Amniotic stem cell (primary cell): ENCODE data around the gene CNTNAP2.
A peak's percentile ranks its signal among the peaks of the same experiment; 100 is the strongest.

Experiments used
- DNase-seq: peaks from one replicate; lab custom pipeline; 2025; lab: John Stamatoyannopoulos, UW

Gene CNTNAP2

DNA sequence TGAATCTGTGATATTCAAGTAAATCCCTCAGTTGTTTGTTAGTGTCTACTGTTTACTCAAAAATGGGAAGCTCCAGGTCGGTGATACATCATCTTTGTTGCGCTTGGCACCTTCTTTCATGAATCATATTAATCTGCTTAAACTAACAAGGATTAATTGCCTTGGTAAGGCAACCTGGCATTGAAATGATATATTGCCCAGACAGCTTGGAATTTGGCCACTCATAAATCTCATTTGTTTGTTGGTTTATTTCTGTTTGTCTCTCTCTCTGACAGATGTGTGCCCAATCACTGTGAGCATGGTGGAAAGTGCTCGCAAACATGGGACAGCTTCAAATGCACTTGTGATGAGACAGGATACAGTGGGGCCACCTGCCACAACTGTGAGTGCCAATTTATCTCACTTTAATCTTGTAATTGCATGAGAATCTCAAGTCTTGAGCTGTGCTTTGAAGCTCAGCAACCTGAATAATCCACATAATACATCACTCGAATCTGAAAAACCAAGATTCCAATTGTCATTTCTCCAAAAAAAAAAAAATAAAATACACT is 1369.1 kb downstream of the CNTNAP2 start:
- DNase-seq: no peak

DNA sequence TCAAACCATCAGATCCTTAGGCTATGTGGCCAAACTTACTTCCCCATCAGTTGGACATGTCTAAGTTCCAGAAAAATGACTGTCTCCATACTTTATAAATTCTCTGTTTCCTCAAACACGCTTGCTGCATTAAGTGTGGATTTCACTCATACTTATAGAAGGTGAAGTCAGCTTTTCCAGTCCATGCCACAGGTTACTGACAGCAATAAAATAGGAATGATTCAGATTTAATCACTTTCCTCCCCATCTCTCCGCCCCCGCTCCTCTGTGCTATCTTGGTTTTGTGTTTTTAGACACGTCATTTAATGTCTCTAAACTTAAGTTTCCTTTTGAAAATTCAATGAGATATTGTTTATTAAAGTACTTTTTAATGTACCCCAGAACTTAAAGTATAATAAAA is 1376.0 kb downstream of the CNTNAP2 start:
- DNase-seq: peak; percentile 78

DNA sequence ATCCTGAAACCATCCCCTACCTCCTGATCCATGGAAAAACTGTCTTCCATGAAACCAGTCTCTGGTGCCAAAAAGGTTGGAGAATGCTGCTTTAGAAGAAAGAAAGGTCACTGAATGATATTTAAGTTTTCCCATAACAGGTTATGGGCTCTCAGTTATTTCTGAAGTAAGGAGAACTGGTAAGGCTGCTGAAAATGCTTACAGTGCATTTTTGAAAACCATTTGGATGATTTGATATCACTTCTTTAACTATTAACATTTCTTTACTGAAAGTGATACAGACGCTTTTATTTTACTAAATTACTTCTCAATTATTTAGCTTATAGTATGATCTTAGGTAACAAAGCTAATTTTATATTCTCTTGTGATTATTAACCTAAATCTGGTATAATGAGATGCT is 1379.6 kb downstream of the CNTNAP2 start:
- DNase-seq: no peak

DNA sequence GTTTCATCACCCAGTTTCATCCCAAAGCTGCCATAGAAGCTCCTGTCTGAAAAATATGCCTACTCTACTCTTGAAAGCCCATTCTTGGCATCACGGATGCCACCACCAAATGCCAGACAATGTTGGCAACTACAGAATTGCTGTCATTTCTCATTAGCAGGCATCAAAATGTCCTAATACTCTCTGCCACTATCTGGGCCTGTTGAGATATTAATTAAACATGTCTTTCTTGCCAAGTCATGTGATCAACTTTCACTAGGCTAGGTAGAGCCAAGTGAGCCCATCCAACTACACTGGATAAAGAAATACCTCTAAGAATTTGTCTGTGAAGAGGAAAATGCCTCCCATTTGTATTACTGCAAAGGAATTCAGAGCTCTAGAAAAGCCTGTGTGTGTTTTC is 1380.6 kb downstream of the CNTNAP2 start:
- DNase-seq: no peak

DNA sequence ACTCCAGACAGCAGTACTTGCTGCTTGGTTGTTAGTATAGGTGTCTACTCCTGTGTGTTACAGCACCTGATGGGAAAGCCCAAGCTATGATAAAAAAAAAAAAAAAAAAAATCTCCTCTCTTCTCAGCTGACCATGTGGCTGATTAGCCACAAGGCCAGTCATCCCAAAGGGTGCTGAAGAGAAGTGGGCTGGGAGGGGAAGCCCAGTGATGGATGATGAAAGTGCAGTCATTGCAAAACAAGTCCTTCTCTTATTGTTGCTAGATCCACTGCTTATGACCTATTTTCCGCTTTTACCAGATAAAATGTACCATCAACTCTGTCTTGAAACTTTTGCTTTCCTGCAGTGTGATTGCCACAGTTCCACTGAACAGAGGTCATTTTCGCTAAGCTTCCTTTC is 1381.5 kb downstream of the CNTNAP2 start:
- DNase-seq: no peak

DNA sequence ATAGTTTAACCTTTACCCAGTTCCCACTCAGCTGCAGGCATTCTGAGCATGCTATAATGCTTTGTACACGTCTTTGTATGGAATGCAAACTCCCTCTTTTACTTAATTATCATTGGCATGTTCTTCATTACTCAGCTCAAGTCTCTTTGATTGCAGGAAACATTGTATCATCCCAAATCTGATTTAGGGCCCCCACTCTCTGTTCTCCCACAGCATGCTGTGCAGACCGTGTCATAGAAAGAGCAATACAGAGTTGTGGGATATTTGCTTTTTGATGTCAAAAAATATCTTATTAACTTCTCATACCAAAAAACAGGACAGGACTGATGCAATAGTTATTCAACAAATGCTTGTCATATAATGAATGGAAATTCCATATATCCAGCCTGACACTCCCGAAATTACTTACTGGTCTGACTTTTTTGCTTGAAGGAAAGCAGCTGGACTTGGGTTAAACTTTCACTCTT is 1392.5 kb downstream of the CNTNAP2 start:
- peak; percentile 36 for DNase-seq

DNA sequence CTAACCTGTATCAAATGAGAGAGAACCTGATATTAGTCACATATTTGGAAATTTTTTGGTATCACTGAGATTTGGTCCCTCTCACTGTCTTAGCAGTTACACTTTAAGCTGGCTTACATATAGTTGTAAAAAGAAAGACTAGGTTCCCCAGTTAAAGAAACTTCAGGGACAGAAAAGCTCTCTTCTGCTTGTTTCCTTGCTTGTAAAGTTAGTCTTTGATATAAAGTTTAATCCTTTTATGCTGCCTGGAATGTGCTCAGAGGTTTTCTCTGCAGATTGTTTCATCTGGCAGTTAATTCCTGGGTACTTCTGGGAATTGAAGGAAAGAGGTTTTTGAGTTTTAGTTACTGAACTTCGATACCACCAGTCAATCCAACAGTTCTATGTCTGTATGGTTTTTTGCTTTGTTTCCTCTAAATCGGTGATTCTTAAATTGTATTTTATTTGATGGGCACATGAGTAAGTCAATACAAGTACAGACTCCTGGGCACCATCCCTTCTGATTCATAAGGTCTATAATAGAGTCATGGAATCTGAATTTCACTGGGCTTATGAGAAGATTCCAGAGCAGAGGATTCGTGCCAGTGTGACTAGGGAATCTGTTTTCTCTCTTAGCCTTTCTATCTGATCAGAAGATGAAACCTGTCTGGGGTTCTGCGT is 1393.1 kb downstream of the CNTNAP2 start:
- DNase-seq: peak; percentile 58

DNA sequence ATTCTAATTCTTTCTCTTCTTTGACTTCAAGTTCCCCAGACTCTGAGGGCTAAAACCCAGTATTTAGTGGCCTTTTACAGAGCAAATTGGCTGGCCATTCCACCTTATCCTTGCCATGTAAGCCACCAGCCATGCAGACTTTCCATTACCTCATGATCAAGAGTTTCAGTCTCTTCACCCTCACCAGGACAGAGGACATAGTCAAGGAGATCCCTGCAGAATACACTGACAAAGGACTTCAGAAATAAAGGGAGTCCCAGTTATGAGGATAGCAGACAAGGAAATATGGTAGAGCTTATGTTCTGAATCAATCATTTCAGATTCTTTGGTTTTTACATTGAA is 1393.6 kb downstream of the CNTNAP2 start:
- peak; percentile 58 for DNase-seq

DNA sequence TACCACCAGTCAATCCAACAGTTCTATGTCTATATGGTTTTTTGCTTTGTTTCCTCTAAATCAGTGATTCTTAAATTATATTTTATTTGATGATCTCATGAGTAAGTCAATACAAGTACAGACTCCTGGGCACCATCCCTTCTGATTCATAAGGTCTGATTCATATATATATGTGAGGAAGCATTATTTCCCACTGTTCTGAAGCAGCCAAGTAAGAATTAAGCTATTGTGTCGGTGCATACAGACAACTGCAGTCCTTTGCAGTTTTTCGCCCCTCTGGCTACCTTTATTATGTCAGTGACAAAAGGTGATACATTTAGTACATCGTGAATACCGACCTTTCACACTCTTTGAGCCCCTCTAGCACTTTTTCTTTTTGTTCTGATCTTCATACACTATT is 1394.3 kb downstream of the CNTNAP2 start:
- peak; percentile 42 for DNase-seq

DNA sequence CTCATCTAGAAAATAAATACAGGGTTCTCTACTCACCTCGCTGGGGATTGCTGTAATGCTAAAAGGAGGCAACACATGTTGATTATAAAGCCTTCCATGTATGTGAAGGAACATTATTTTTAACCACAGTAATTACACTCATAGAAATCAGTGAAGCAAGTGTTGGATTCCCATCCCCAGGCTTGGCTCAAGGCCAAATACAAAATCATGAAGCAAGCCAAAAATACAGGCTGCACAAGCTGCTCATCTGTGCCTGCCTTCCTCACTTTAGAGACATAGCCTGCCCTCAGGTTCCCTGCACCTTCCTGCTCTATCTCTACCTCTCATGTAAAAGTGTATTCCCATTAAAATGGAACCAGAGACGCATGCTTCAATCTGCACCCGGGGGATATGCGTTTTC is 1396.8 kb downstream of the CNTNAP2 start:
- DNase-seq: no peak

DNA sequence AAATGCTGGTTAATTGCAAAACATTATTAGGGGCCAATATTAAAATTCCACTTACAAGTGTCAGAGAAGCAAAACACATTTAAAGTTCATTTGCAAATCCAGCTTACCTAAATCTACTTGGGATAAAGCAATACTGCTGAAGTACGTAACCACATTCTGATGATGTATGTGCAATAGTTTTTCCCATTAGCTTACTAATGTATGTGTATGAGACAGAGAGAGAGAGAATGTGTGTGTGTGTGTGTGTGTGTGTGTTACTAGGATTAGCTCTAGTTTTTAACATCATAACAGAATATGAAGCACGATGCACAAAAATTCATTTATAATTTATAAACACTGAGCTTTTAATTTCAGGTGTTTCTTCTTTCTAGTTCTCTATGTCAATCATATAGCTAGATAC is 1399.8 kb downstream of the CNTNAP2 start:
- DNase-seq: no peak

DNA sequence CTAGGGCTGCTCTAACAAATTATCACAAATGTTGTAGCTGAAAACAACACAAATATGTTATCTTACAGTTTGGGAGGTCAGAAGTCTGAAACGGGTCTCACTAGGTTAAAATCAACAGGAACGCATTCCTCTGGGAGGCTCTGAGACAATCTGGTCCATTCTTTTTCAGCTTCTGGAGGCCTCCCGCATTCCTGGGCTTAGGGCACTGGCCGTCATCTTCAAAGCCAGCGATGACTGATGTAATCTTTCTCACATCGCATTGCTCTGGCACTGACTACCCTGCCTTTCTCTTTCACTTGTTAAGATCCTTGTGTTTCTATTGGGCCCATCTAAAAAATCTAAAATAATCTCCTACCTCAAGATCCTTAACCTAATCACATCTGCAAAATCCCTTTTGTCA is 1402.5 kb downstream of the CNTNAP2 start:
- no peak for DNase-seq

DNA sequence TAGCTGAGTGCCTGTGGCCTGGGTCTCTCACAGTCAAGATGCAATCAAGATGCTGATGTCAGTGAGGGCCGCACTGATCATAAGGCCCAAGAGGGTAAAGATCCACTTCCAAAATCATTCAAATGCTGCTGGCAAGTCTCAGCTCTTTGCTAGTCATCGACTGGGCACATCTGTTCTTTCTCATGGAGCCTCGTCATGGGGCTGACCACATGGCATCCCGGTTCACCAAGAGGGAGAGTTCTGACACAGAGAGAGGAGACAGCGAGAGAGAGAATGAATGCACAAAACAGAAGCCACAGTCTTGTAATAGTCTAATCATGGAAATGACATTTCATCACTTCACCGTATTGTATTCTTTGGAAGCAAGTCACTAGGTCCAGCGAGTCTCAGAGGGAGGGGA is 1406.5 kb downstream of the CNTNAP2 start:
- DNase-seq: no peak

DNA sequence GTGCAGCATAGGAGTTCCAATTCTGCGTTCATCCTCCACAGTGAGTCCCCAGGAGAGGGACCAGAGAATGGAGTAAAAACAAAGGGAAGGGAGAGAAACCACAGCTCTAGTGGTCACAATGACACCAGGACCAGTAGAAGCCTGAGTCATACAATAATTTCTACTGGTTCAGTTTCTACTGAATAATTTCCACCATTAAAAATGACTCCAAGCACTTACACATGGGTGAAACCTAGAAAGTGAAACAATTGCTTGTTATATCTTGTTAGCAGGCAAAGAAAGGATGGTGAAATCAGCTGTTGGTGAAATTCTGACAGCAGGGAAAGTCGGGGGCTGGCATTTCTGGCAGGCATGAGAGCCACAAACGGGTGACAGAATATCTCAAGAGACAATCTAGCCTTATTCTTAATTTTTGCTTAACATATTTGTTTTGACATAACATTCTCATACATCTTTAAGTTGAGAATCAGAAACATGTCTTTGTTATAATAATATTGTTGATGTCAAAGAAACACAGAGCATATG is 1408.2 kb downstream of the CNTNAP2 start:
- no peak for DNase-seq

DNA sequence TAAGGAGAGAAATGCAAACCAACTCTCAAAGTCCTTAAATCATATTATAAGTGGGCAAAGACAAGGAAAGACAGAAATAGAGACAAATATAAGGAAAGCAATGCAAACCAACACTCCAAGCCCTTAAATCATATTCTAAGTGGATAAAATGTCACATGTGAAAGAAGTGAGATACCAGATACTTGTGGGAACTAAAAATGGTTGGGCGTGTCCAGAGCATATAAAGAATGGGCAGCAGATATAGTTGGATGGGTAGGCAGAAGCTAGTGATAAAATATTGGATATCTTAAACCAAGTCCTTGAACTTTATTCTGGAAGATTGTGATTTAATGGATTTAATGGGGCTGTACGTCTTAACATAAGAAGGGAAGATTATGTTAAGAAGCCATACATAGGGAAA is 1408.7 kb downstream of the CNTNAP2 start:
- DNase-seq: no peak

DNA sequence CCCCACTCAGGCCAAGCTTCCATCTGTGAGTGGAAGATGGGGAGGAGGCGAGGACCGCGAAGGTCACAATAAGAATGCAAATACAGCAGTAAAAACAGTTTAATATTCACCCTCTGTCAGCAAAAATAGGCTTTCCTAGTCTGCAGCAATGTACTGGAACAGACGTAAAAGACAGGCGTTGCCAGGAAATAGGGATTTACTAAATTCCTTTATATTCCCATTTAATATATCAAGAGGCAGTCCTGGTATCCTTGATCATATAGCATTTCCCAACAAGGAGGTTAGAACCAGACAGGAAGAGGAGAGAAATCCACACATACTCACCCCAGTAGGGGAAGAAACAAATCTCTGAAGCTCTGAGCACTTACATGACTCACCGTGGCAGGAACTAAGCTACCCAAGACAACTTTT is 1419.1 kb downstream of the CNTNAP2 start:
- DNase-seq: no peak

DNA sequence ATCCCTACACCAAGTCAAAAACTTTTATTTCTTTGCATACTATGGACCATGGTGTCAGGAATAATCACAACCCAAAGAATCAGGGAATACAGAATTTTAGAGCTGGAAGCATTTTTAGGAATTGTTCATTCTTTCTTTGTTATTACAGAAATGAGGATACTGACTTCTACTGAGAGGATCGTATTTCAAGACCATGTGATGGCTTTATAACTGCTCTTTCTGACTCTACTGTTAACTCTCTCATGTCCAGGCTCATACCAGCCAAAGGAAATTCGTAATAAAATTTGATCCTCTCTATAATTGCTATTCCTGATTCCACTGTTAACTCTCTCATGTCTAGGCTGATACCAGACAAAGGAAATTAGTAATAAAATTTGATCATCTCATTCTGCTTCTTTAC is 1423.1 kb downstream of the CNTNAP2 start:
- no peak for DNase-seq

DNA sequence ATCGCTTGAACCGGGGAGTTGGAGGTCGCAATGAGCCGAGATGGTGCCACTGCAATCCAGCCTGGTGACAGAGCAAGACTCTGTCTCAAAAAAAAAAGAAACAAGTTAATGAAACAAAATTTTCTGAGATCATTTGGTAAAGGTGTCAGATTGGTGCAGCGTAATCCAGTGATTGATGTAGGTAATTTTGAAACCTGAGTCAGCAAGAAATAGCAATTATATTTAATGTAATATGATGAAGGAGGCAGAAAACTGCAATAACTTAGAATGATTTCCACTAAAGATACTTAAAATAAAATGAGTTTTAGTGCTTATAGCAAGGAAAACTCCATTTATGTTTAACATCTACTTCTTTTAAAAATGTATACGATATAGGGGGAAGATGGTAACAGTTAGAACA is 1424.1 kb downstream of the CNTNAP2 start:
- no peak for DNase-seq

DNA sequence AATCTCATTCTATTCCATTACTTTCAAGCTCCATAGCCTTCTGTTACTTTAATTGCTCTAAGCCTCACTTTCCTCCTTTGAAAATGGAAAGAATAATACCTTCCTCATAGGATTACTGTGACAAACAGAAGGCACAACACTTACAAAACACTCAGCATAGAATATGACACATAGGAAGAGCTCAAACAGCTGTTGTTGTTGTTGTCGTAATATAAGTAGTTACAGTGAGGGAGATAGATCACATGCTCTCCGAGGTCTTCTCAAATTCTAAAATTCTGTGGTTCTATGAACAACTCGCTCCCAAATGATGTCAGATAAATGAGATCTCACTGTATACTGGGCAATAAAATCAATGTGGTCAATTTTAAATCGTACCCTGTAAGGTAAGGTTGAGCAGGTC is 1424.7 kb downstream of the CNTNAP2 start:
- DNase-seq: no peak

DNA sequence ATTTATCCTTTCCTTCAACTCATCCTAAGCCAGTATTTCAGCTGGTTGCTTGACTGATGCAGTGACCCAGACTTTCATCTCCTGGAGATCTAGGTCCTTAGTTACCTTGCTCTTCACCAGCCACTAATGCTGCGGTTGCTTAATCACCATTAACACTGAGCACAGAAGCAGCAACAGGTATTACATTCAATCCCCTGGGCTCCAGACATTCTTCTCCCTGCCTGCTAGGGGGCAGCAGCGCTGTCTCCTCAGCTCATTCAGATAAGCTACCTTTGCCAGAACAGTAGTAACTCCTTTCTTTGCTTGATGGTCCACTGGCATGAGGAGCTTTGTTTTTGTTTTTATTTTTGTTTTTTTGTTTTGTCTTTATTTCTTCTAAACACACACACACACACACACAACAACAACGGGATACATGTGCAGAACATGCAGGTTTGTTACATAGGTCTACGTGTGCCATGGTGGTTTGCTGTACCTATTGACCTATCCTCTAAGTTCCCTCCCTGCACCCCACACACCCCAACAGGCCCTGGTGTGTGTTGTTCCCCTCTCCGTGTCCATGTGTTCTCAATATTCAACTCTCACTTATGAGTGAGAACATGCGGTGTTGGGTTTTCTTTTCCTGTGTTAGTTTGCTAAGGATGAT is 1430.8 kb downstream of the CNTNAP2 start:
- no peak for DNase-seq

DNA sequence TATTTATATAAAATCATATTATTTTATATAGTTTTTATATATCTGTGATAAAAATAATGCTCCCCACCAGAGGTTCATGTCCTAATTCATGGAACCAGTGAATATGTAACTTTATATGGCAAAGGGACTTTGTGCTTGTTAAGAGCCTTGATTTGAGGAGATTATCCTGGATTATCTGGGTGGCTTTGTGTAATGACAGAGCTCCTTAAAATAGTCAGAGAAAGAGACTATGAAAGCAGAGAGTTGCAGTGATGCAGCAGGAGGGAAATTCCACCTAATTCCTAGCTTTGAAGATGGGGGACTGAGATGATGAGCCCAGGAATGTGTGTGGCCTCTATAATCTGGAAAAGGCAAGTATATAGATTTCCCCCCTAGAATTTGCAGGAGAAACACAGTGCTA is 1439.7 kb downstream of the CNTNAP2 start:
- no peak for DNase-seq

DNA sequence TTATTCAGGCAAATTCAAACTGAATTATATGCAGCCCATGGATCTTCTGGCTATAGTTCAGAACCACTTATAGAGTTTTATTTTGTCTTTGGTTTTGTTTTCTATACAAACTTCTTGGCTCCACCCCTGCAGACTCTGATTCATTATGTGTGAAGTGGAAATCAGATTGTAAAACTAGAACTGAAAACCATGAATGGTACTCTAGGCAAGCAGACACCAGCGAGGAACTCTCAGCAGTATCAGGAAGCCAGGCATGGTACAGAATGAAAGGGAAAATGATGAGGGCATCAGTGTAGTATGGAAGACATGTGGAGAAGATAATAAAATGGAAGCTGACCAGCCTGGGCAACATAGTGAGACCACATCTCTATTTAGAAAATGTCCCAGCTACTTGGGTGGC is 1447.1 kb downstream of the CNTNAP2 start:
- no peak for DNase-seq

DNA sequence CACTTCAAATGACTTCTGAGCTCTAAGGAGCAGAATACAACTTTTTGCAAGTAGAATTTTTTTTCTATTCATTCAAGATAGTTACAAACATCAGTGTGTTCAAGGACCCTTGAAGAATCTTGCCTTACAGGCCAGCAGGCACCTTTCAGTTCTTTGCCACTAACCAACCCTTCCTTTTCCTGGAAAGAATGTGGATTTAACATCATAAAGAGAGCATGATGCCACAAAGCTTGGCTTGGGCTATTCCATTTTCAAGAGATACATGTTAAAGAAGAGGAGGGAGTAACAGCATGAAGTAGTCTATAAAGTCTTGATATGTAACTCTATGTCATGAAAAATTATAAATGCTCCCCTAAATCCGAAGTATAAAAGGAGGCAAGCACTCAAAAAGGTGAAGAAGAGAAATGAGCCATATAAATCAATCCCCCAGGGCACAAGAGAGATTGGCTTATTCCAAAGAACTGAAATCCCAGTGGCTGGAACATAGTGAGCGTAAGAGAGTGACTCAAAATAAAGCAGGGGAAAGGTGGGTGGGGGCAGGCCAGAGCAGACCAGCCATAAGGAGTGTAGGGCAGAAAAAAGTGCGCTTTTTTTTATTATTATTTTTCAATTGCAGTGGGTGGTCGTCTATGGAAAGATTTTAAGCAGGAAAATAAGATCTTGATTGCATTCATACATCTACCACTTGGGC is 1448.3 kb downstream of the CNTNAP2 start:
- no peak for DNase-seq
